Choroid plexus epithelial cell (primary cell): ENCODE measurements around the gene ZP1.
A peak's percentile ranks its signal among the peaks of the same experiment; 100 is the strongest.

ENCODE experiments used
- DNase-seq: peaks from one replicate; pipeline ENCODE4 v3.0.0-alpha.2; 2010; ENCODE audit warnings: low read depth
- H3K4me3 ChIP-seq: 2 replicates; pipeline ENCODE4 v1.5.1; 2011; ENCODE audit warnings: low read depth, mild to moderate bottlenecking, control low read depth, low read length, moderate library complexity
- CTCF ChIP-seq: conservative IDR thresholded peaks from 2 replicates; pipeline ENCODE4 v1.5.1; 2011; ENCODE audit warnings: low read depth, mild to moderate bottlenecking, control low read depth, inconsistent platforms, low read length, moderate library complexity

ZP1 gene

GRCh38 chr11:60913793-60914632 lies 46.7 kb downstream of the ZP1 start, which contains the start of gene TMEM109:
TMEM109 (plus strand) TSS chr11:60914158; CDS start chr11:60919694, 5,536 bp downstream.
- peak; percentile 91 for DNase-seq
- TF ChIP-seq CTCF, result no peak
- peak within 1 kb of the TSS; percentile 81 for H3K4me3 ChIP-seq

GRCh38 chr11:60914633-60915247 lies 47.4 kb downstream of the ZP1 start:
- no peak for TF ChIP-seq CTCF
- DNase-seq, result peak; percentile 47
- peak overlapping the region; percentile 81 for H3K4me3 ChIP-seq

- TF ChIP-seq CTCF, result peak; percentile 45
- DNase-seq, result peak; percentile 44
- H3K4me3 ChIP-seq, result peak overlapping the region; percentile 81
Observed at GRCh38 chr11:60915248-60915914, 48.0 kb downstream of the ZP1 start.

- DNase-seq, result no peak
- no peak overlapping the region for H3K4me3 ChIP-seq
- no peak for TF ChIP-seq CTCF
Observed at GRCh38 chr11:60916669-60917206, 49.4 kb downstream of the ZP1 start.

- no peak for DNase-seq
- TF ChIP-seq CTCF, result no peak
- H3K4me3 ChIP-seq, result no peak overlapping the region
Observed at GRCh38 chr11:60917267-60917666, 49.9 kb downstream of the ZP1 start.

- no peak overlapping the region for H3K4me3 ChIP-seq
- no peak for TF ChIP-seq CTCF
- no peak for DNase-seq
Observed at GRCh38 chr11:60918251-60918938, 51.1 kb downstream of the ZP1 start.
